Measurements from ENCODE around the gene KRT34.

DNA sequence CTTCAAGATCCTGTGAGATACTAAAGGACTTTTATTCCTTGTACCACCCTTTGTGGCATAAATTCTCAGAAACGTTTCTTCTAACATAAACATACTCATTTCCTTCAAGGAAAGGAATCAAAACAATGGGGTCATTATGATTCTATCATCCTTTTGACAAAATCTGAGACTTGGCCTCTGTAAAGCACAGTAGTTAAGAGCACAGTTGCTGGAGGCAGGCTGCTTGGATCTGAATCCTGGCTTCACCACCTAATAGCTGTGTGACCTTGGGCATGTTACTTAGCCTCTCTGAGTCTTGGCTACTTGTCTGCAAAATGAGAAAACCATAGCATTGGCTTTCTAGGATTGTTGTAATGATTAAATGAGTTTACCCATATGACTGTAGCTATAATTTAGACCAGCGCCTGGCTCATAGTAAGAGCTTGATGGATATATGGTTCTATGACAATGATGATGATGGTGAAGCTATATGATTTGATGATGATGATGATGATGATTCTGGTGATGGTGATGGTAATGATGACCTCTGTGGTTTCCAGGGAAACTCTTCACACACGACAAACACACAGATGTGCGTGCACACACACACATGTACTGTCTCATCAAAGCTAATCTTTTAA lies 21.4 kb upstream of the KRT34 start:
- TF ChIP-seq POLR2AphosphoS5 (IDR thresholded peaks at IDR 0.05; ENCODE audit: low read depth, low read length) (no peak), RAD21 (IDR thresholded peaks at IDR 0.05; ENCODE audit: low read depth) (no peak), EZH2 (IDR thresholded peaks at IDR 0.05) (no peak), POLR2A (IDR thresholded peaks at IDR 0.05; ENCODE audit: borderline replicate concordance, extremely low read depth, insufficient read depth, insufficient read length) (no peak), SRF (IDR thresholded peaks at IDR 0.05; ENCODE audit: low read depth) (no peak), EZH2phosphoT487 (IDR thresholded peaks at IDR 0.05; ENCODE audit: borderline replicate concordance) (no peak)
- TF ChIP-seq, protein P1, sequence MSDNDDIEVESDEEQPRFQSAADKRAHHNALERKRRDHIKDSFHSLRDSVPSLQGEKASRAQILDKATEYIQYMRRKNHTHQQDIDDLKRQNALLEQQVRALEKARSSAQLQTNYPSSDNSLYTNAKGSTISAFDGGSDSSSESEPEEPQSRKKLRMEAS (IDR thresholded peaks at IDR 0.05), result no peak

Data from HCT116 (cell line).